ENCODE results near the gene PDE7B.
A peak's percentile ranks its signal among the peaks of the same experiment; 100 is the strongest.

The PDE7B gene

DNA sequence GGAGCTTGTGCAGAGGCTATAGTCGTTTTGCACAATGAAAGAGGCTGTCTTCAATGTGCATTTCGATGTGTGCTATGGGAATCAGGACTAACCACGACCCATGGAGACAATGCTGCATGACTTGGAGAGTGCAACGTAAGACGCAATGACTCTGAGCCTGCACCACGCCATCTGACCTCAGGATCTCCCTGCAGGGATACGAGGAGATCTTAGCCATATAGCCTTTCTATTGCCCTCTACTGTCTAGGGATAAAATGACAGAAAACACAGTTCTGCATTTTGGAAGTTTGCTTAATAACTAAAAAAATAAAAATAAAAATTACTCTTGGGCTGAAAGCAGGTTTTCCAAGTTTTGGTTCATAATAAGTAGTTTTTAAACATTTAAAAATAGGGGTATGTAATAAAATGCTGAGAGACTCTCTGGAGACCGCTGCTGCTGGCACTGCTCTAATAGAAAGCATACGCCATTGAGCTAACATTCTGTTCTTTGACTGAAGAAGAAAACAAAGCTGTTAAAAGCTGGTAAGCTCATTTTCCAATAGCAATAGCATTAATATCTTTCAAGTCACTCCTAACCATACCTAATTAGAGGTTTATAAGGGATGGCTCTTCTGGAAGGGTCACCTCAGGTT is 87.2 kb downstream of the PDE7B start:
- TF ChIP-seq, protein P1, sequence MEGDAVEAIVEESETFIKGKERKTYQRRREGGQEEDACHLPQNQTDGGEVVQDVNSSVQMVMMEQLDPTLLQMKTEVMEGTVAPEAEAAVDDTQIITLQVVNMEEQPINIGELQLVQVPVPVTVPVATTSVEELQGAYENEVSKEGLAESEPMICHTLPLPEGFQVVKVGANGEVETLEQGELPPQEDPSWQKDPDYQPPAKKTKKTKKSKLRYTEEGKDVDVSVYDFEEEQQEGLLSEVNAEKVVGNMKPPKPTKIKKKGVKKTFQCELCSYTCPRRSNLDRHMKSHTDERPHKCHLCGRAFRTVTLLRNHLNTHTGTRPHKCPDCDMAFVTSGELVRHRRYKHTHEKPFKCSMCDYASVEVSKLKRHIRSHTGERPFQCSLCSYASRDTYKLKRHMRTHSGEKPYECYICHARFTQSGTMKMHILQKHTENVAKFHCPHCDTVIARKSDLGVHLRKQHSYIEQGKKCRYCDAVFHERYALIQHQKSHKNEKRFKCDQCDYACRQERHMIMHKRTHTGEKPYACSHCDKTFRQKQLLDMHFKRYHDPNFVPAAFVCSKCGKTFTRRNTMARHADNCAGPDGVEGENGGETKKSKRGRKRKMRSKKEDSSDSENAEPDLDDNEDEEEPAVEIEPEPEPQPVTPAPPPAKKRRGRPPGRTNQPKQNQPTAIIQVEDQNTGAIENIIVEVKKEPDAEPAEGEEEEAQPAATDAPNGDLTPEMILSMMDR (conservative IDR thresholded peaks at IDR 0.05; ENCODE audit: low read depth, low read length) = peak; percentile 63
- no peak overlapping the region for H3K4me3 ChIP-seq (ENCODE audit: low read depth, low read length)
- peak; percentile 78 for DNase-seq (ENCODE audit: low read depth)

DNA sequence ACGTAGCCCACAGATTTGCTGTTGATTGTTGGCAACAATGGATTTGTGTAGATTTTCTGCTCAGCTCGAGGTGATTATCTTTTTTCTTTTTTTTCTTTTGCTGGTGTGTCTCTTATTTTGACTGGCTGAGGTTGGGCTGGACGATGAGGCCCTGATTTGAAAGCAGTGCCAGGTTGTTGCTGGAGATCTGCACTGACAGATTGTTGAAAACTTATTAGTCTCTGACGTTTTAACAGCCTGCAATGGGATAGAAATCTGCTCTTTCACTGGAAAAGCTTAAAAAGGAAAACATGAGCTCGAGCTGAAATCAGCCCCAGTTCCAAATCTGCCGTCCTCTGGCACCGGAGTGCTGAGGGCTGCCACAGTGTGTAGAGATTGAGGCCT is 87.7 kb downstream of the PDE7B start:
- TF ChIP-seq, protein P1 (conservative IDR thresholded peaks at IDR 0.05; ENCODE audit: low read depth, low read length) = no peak
- H3K4me3 ChIP-seq (ENCODE audit: low read depth, low read length) = no peak overlapping the region
- no peak for DNase-seq (ENCODE audit: low read depth)

DNA sequence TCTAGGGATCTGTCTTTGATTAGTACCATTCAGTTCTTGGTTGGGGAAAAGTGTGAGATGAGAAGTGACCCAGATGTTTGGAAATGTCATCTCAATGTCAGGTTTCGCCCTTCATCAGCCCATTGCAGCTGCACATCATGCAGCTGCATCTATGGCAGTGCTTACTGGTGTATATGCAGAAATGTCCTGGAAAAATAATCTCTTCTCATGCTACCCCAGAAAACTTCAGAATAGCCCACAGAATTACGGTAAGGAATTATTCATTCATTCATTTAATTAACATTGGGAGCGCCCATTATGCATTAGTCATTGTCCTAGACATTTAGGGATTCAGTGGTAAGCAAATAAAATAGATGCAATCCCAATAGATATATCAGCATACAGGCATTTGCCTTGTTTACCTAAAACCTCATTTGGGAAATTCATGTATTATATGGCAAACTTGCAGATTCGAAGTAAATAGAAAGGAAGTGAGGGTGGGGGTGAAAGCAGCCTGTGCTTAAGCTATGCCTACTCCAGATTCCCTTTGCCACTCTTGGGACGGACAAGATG is 89.2 kb downstream of the PDE7B start:
- TF ChIP-seq, protein P1 (conservative IDR thresholded peaks at IDR 0.05; ENCODE audit: low read depth, low read length) = no peak
- no peak for DNase-seq (ENCODE audit: low read depth)
- H3K4me3 ChIP-seq (ENCODE audit: low read depth, low read length) = no peak overlapping the region

DNA sequence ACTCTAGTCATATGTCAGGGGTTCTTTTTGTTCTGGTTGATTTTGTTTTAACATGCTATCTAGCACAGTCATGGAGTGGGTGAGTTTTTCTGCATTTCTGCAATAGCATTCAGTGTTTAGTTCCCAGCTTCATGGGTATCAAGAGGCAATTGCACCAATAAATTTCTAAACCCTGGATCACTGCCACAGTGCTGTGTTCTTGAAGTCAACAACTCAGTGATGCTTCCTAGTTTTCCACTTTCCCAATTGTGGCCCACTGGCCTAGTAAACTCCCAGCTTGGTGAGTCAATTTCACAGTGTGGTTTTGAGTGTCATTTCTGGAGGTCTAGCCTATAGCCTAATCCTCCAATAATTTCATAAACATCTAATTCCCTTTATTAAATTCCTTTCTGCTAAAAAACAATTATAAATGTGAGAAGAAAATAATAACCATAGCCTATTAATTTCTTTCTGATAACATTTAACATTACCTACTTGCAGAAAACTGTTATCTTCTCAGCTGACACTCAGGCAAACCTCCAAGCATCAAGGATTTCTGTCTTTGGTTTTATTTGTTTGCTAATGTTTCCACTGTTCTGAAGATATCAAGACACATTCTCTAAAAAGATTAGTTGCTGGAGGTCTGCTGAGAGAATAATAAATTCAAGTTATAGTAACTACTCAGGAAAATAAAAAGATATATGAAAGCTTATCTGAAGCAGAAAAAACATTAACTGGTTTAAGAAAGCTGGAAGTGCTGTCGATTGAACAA is 89.9 kb downstream of the PDE7B start:
- DNase-seq (ENCODE audit: low read depth) = peak; percentile 89
- no peak overlapping the region for H3K4me3 ChIP-seq (ENCODE audit: low read depth, low read length)
- TF ChIP-seq, protein P1 (conservative IDR thresholded peaks at IDR 0.05; ENCODE audit: low read depth, low read length) = no peak

DNA sequence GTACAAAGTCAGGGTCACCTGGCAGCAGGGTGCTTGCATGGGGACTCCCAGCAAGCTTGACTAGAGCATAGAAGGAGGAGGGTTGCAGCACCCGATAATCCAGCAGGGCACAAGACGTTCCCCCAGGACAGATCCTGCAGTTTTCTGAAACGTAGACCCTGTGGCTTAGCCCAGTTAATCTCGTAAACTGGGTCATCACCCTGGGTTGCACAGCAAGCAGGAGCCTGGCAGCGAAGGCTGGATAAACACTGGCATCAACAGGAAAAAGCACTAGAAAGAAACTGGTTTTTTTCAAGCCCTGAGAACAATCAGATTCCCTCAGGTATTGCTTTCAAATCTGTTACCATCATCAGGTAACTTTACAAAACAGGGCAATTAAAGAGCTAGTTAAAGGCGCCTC is 92.6 kb downstream of the PDE7B start:
- no peak overlapping the region for H3K4me3 ChIP-seq (ENCODE audit: low read depth, low read length)
- DNase-seq (ENCODE audit: low read depth) = no peak
- TF ChIP-seq, protein P1 (conservative IDR thresholded peaks at IDR 0.05; ENCODE audit: low read depth, low read length) = no peak

DNA sequence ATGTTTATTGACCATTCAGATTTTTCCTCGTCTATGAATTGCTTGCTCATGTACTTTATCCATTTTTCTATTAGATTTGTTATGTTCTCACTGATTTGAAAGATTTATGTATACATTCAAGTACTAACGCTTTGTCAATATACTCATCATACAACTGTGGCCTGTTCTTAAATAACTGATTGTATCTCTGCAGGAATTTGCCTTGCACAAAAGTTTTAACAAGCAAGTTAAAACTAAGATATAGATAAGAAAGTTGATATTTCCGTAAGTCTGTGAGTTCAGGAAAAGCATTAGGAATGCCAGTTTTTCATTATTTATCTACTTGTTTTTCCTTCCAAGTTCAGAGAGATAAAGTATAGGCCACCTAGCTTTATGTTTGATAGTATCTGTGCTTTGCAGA is 95.2 kb downstream of the PDE7B start:
- no peak for DNase-seq (ENCODE audit: low read depth)
- TF ChIP-seq, protein P1 (conservative IDR thresholded peaks at IDR 0.05; ENCODE audit: low read depth, low read length) = no peak
- no peak overlapping the region for H3K4me3 ChIP-seq (ENCODE audit: low read depth, low read length)
